ENCODE measurements around the gene NRCAM.

Gene NRCAM

DNA sequence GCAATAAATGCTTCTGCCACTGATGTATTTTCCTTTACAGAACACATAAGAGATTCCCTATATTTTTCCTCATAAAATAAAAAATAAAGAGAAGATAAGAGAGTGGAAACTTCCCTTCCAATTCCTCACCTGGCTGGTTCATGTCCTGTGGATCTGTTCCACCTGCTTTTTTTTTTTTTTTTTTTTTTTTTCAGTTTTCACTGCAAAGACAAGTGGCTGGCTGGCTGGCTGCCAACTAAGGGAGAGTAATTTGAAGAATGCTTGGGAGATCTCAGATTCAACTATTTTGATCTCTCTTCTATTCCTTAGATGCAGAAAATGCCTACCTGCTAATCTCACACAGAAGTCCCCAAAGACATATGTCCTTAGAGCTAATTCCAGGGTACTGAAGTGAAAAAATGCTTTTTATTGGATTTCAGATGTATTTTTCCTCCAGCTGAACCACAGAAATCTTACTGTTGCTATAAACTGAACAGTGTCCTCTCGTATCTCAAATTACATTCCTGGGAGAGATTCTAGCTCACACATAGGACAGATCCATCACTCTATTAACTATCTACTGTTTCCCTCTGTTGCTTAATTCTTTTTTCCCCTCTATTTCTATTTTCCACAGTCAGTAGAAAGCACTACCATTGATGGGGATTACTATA lies 120.8 kb downstream of the NRCAM start:
- DNase-seq, result no peak

DNA sequence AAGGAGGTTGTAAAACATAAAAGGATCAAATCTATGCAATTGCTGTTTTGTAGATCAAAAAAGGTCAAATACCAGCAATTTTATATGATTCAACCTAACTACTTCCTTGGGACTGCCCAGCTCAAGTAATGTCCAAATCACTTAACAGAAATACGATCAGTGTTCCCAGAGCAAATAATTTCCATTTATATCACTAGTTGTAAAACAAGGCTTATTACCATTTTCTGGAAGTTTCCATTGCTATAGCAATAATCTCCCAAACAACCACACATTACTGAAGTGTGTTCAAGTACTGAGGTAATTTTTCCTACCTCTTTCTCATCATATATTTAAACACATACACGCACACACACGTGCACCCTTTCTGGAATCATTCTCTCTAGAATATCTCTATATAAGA lies 123.3 kb downstream of the NRCAM start:
- no peak for DNase-seq

DNA sequence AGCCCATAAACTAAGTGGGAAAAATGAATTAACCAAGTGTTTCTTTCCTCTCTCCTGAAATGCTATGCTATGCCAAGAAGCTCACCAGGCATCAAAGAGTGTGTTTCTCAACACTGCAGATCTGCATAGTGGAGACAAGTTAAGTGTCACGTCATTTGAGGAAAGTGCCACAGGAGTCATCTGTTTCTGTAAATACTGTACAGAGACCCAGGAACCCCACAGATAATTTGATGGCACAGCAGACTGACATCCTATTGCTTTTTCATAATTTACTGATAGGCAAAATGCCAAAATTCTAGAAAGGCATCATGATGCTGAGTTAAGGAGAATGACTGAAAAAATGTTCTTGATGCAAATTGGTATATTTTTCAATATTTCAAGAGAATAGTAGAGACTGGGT lies 124.3 kb downstream of the NRCAM start:
- DNase-seq, result no peak

DNA sequence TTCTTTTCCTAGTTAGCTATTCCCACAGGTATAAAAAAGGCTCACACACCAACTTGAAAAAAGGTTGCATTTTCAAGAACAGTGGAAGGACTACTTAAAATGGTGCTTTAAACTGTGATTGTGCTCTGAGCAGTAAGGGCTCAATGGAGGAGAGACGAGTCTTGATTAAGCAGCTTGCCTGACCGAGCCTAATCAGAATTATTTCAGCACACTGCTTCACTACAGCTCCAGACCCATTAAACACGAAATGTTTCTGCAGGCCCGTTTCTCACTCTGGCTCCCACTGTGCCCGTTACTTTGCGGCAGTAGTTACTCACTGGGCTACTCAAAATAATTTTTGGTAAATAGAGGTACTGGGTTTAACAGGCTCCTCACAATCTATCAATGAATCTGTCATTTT lies 126.0 kb downstream of the NRCAM start:
- DNase-seq, result no peak

DNA sequence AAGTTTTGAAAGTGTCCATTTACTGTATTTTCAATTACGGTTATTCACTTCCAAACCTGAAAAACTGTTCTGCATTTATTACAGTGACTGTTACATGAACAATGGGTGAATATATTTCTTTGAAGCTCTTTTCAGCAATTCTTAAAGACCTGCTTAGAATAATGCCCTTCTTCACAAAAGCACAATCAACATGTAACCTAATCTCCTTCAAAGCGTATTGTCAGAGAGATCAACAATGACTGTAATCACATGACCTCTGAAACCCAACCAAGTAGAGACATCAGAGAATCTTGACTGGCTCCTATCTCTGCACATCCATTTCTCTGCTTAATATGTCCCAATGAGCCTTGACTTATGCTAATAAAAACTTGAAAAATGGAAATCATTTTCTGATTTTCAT lies 126.7 kb downstream of the NRCAM start:
- DNase-seq, result no peak

DNA sequence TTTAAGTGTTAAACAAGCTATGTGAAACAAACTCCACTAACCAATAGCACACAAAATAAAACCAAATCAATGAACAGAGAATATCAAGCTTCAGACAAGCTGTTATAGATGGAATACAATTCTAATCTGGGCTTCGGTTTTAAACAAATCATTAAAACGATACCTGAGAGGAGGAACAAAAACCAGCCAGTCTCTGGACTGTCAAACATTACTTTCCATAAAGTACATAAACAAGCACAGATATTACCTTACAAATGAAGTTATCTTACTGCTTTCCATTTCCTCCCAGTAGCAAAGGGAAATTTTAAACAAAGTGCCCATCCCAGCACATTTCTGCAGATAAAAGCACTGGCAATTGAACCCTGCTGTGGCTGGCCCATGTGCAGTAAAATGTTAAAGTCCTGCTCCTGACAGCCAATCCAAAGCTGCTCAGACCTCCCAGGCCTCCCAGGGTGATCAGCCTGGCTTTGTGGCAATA lies 128.0 kb downstream of the NRCAM start:
- DNase-seq, result no peak

DNA sequence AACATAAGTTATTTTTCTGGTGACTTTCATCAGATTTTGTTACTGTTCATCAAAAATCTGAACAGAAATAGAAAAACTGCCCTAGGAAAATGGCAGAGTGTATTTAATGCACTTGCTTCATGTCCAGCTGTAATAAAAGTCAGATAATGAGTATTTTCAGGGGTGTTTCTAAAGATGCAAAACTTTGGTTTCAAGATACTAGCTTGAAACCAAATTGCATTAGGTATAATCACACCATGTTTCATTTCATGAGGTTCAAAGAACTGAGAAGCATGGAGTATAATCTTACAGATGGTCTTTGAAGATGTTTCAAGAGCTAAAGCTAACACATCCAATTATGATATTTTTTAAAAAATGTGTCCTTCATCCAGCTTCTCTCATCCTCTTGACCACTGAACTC lies 128.9 kb downstream of the NRCAM start:
- no peak for DNase-seq

DNA sequence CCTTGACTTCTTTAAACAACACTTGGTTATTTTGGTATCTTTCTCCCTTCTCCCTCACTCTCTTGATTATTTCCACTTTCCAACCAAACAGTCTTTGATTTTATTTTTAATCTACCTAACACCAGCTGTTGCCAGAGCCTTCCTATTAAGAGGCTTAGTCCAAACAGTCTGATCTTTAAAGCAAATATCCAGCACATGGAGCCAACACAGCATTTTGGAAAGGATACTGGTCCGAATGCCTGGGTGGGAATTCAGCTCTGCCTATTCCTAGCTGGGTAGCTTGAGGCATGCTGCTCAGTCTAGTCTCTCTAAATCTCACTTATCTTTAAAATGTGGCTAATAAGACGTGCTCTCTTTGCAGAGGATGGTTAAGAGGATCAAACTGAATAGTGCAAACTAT lies 129.3 kb downstream of the NRCAM start:
- DNase-seq, result no peak

DNA sequence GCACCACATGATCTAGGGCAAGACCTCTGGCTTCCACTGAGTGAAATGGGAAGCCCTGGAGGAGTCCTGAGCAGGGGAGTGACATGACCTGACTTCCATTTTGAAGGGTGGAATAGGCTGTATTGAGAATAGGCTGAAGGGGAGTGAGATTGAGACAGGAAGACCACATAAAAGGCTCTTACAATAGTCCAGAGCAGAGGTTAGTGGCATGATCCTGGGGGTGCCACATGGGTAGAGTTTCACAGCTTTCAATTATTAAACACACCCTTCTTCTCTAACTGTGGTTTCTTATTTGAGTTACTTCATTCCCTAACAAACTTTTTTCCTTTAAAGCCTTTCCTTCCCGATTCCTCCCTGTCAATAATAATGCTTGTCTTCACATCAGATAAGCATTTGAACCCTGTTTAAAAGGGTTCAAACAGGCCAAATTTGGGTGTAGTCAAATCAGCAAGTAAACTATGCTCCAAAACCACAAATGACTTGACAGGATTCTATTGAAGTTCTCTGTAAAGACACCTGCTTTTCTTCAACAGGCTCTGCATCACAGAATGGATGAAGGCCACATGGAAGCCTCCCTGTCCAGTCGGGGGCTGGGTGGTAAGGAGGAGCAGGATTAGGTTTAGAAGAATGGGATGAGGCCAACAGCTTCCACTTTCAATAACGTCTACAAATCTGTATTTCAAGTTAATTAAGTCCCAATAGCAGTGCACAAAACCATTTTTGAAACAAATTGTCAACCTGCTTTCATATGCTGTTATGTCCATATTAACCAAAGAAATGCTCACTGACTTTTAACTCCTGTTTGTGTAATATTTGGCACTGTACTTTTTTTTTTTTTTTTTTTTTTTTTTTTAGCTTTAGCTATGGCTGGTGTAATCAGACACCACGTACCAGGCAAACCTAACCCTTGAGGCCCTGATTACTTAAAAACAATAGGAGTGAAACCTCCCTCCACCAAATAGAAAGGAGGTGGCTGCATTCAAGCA lies 131.9 kb downstream of the NRCAM start:
- DNase-seq, result no peak

DNA sequence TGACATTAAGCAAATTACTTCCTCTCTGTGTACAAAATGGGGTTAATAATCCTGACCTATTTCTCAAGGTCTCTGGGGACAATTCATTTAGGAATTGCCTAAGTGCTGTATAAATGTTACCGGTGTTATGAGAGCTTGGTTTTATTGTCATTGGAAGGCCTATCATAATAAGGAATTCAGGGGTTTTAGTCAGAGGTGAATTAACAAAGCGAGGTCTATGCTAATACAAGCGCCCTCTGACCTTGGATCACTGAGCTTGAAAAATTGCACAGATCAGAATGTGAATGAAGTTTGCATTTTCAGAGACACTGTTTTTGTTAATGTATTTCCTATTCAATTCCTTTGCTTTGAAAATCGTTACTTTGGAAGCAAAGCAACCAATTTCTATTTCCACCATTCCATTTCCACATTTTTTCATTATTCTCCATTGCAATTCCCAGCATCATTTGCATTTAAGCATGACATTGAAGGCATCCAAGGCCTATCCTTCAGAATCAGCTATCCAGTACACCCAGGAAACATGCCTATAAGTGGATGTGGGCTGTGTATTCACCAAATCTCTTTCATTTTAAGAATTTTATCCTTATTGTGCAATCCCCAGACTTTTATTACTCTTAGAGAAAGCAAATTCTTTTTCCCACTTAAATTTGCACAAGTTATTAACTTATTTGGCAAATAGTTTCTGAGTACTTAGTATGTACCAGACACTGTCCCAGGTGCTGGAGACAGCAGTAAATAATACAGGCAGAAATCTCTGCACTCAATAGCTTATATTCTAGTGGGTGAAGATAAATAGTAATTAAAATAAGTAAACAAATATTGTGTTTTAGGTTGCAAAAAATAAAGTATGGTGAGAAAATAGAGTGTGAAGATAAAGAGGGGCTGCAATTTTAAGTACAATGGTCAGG lies 133.1 kb downstream of the NRCAM start:
- DNase-seq, result no peak

DNA sequence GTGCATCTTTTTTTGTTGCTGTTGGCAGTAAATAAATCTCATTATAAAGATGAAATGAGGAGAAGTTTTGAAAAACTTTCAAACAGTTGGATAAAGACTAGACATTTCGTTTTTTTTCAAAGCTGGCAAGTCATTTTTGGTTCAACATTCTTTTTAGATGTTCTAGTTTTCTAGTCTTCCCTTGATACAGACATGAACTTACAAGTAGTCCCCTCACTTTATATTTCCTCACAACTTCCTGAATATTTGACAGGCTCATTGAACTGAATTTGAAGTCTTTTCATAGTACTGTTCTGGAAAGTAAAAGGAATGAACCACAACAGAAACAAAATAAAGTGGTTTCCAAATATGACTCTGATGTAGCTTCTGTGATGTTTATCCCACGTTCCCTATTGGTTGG lies 134.2 kb downstream of the NRCAM start:
- no peak for DNase-seq

DNA sequence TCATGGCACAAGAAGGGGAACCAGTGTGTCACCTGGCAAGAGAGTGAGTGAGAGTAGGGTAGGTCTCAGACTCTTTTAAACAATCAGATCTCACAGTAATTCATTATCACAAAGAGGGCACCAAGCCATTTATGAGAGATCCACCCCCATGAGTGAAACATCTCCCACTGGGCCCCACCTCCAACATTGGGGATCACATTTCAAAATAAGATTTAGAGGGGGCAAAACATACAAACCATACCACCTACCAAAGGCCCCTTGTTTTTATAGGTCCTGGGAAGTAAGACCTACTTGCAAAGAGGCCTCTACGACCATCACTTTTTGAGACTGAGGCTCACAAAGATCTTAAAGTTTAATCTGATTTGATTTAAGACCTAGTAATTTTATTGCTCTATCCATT lies 134.9 kb downstream of the NRCAM start:
- DNase-seq, result no peak

DNA sequence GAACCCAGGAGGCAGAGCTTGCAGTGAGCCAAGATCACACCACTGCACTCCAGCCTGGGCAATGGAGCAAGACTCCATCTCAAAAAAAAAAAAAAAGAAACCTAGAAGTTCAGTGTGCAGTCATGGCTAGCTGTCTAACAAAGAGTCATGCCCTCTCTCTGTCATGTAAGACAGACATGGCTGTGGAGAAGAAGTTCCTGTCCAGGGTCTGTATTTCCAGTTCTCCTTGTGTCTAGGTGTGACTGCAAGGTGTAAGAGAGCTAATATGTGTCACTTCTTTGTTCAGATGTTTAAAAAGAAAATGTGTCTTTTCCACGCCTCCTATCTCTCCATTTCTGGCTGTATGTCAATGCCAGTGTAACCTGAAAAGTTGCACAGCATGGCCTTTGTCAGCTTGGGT lies 139.5 kb downstream of the NRCAM start:
- DNase-seq, result no peak

DNA sequence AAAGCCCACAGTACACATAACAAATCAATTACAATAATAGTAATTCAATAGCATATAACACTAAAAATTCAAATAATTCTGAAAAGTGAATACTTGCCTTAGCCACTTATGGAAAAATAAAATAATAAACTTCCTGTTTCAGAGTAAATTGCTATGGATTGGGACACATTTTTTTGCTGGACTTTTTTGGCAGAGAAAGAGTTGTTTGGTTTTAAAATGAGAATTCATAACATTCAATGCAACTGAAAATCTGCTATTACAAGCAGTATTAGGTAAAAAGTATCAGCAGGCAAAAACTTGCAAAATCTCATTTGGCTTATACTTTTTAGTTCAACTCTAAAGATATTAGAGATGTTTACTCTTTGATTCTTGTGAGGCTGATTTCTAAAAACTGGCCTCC lies 141.7 kb downstream of the NRCAM start:
- DNase-seq, result no peak

DNA sequence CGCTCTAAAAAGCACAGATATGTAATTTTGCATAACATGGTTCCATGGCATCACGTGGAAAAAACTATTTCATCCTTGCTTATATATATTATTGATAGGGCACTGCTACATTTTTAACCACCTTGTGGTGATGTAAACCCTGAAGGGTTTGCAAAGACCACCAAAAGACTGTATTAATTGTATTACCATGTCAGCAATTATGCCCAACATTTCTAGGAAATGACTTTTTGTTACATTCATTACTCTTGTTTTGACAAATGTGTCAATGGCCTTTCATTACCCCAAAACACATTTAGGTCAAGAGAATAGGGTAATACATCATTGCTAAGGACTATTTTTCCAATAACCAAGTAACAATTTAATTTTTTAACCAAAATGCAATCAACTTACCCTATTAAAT lies 142.2 kb downstream of the NRCAM start:
- DNase-seq, result no peak

DNA sequence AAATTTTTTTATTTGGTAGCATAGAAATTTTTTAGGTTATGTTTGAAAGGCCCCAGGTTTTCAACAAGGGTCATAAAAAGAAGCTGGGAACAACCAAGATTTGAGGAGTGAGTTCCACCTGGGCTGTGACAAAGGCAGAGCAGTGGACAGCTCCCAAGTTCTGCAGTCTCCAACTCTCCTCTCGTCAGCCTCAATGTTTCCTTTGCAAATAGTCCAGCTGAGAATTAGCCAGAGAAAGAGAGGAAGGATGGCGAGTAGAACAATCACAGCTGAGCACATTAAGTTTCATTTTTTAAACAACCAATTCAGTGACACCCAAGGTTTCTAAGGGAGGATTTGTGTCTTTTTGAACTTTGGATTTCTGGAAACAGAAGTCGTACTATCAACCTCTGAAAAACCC lies 143.2 kb downstream of the NRCAM start:
- DNase-seq, result no peak

DNA sequence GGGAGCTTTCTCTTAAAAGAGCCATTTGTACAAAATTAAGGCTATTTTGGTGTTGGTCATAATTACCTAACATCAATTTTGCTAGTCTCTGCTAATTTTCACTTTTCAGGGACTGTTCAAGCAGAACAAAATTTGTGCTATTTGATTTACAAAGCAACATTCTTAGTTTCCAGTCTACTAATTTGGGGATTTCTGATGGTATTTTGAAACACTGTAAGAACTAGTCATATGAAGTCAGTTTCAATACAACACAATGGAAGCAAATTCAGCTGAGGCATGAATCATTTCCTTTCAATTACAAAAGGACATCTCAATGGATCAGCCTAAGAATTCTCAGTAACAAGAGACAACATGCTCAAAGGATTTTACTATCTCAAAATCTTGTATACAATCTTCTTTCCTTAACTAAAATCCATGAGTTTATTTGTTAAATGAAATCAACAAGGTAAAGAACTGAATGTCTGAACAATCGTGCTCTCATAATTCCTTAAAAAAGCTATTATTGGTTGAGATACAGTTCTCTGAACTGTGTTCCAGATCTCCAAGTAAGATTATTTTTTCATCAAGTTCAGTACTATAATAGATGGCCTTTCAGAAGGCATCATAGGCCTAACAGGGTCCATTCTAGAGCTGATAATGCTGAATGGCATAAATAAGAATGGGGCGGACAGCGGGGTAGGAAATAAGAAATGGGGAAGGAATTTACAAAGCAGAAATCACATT lies 144.6 kb downstream of the NRCAM start:
- no peak for DNase-seq

DNA sequence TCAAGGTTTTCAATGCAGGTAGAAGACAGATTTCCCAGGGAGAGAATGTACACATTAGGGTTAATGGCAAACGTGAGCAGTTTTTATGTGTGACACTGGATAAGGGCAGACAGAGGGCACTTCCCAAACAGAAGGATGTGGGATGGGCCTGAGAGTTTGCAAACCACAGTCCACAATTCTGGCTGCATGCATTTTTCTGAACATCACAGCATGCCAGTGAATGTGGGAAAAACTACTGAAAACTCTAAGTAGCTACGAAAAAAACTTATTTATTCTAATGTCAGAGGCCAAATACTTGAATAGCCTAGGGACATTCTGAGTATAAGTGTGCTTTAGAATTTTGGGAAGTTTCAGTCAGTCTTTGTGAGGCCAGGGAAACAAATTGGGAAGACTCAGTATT lies 145.9 kb downstream of the NRCAM start:
- no peak for DNase-seq

DNA sequence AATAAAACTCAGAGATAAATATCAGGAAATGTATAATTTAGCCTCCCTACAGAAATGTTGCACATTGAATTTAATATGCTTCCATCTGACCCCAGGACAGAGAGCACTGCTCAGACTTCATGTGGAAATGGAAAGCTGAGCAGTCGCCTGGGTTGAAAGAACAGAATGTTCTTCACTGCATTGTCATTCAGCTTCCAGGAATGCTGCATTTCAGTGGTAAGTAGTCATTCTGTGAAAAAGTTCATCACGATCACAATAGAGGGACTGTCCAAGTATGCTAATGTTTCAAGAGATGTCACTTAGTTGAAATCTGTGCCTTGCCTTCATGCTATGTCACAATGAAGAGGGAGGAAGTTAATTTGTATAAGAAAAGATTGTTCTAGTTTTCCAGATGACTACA lies 147.3 kb downstream of the NRCAM start:
- DNase-seq, result no peak

DNA sequence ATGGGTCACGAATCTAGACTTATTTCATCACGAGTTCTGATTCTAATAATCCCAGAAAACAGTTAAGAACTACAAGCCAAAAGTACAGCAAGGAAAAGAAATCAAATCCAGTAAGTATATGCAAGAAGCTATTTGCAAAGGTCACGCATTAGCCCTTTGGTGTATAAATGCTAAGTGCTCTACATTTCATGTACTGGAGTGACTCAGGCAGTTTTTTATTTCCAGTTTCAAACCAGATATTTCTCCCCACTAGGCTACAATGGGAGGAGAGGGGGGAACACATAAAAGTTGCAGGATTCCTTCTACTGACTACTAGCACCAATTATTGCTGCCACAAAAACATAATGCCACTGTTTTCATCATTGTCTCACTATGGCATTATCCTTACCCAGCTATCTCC lies 148.0 kb downstream of the NRCAM start:
- no peak for DNase-seq

DNA sequence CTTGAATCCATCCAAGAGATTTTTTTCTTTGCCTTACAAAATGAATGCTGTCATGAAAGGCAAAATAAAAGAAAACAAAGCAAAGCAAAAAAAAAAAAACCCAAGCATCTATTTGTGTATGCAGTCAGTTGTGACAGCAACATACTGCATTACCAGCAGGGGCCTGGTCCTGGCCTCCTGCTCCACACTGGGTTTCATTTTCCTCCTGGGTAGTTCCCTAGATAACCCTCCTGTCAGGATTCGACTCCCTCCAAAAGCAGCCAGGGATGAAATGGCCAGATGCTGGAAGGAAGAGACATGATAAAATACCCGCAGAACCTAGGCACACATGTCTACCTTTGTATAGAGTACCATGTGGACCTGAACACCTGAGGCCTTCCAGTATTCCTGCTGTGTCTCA lies 148.6 kb downstream of the NRCAM start:
- no peak for DNase-seq

DNA sequence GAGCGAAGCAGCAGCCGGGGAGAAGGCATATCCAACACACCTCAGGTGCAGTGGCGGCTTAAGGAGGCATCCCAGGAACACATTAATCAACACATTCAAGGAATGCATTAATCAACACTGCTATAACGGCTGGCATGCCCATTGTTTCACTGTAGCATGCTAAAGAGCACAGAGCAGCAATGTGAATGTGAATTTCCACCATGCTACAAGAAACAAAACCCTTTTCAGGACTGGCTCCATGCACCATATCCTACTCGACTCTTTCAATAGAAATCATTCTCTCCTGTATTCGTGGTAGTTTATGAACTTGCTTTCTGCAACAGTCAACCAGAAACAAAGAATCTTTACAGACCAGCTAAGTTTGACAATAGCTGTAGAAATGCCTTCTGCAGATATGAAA lies 149.0 kb downstream of the NRCAM start:
- DNase-seq, result no peak

DNA sequence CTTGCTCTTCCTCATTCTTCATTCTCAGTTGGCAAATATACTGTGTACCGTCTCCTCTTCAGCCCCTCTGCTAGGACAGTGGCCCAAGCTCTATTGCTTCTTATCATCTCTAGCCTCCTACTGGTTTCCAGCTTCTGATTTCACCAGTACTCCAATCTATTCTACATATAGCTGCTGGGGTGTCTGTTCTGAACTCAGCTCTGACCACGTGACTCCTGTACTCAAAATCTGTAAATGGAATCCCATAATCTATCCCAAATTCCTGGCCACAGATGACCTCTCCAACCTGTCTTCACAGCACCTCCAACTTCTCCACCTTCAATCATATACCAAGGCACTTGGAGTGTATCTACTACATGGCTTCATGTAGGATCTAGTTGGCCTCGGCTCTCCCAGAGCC lies 152.9 kb downstream of the NRCAM start:
- DNase-seq, result no peak

Measured in activated T-cell treated with anti-CD3 and anti-CD28 coated beads for 4 hours (primary cell).